Fibroblast of pulmonary artery (primary cell): ENCODE data around the gene LMNA.

Experiments
- DNase-seq: peaks from one replicate; pipeline ENCODE4 v3.0.0-alpha.2; 2010; ENCODE audit warnings: low read depth
- H3K4me3 ChIP-seq: replicated peaks from 2 replicates; pipeline ENCODE4 v1.5.1; 2011; ENCODE audit warnings: low read depth, mild to moderate bottlenecking, control low read depth, low read length, moderate library complexity
- CTCF ChIP-seq: IDR thresholded peaks from 2 replicates; pipeline ENCODE4 v1.5.1; 2011; ENCODE audit warnings: mild to moderate bottlenecking, control low read depth, low read length, inconsistent platforms; ENCODE audit errors: missing control alignments

The LMNA gene

GRCh38 chr1:156076609-156077429, 37.7 kb upstream of the LMNA start:
- no peak for DNase-seq

GRCh38 chr1:156077430-156077760, 37.1 kb upstream of the LMNA start:
- H3K4me3 ChIP-seq, result no peak overlapping the region
- TF ChIP-seq CTCF, result no peak
- DNase-seq, result no peak

More at GRCh38 chr1:156076609-156077429, 37.7 kb upstream of the LMNA start:
- H3K4me3 ChIP-seq, result no peak overlapping the region
- no peak for TF ChIP-seq CTCF

GRCh38 chr1:156078728-156079127, 35.8 kb upstream of the LMNA start:
- no peak for TF ChIP-seq CTCF
- no peak for DNase-seq
- H3K4me3 ChIP-seq, result no peak overlapping the region

- no peak for TF ChIP-seq CTCF
- peak overlapping the region; percentile 87 for H3K4me3 ChIP-seq
- DNase-seq, result no peak
Measured at GRCh38 chr1:156079762-156080161, 34.7 kb upstream of the LMNA start.

- peak overlapping the region; percentile 87 for H3K4me3 ChIP-seq
- no peak for DNase-seq
- TF ChIP-seq CTCF, result no peak
Measured at GRCh38 chr1:156080241-156080862, 34.2 kb upstream of the LMNA start.

GRCh38 chr1:156080863-156081179, 33.7 kb upstream of the LMNA start:
- TF ChIP-seq CTCF, result no peak
- no peak for DNase-seq
- peak overlapping the region; percentile 87 for H3K4me3 ChIP-seq
